OCI-LY1 (cell line): ENCODE results near the gene INTS6L.

ENCODE experiments used
- CTCF ChIP-seq: fragments of 200-600 bp; sonication (generic), shearing (Covaris generic); IDR thresholded peaks from 2 replicates; pipeline ENCODE4 v1.5.1; 2017; ENCODE audit warnings: mild to moderate bottlenecking, antibody characterized with exemption, low read length, moderate library complexity, mixed read lengths
- EZH2 ChIP-seq: fragments of 200-600 bp; sonication (generic), shearing (Covaris generic); IDR thresholded peaks from 2 replicates; pipeline ENCODE4 v1.8.0; 2017; ENCODE audit warnings: borderline replicate concordance, mixed run types, mild to moderate bottlenecking, antibody characterized with exemption, low read length, moderate library complexity, mixed read lengths

DNA sequence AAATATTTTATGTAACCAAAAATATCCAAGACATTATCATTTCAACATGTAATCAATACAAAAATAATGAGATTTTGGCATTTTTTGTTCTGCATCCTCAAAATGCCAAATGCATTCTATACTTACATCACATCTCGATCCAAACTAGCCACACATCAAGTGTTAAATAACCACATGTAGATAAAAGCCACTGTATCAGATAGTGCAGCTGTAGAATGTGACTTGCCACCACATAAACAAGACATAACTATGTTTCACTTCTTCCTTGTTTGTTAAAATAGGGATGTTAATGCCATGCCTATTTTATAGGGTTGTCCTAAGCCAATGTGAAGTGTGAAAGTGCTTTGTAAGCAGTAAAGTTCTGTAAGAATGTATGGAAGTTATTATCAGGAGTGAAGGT is 20.9 kb downstream of the INTS6L start:
- TF ChIP-seq EZH2: no peak
- TF ChIP-seq CTCF: no peak
